GM12878 (cell line): ENCODE measurements around the gene LCLAT1. TPM values are rescaled to one million over a fixed set of nuclear protein-coding genes. Genes with fewer than 3 reads are reported as not detected.

Experiments
- ATAC-seq: fragments of 200-7000 bp; cut with Tn5 transposase; 3 replicates; pipeline ENCODE4 v1.9.1; 2020; ENCODE audit warnings: mild to moderate bottlenecking, moderate library complexity
- BruUV-seq: library from RNA; stranded (reverse); fragments of 400-500 nt; replicated peaks from 2 replicates; lab custom pipeline; 2021; lab: Mats Ljungman, UMichigan
- CTCF ChIA-PET: fragments of 300-600 bp; sonication (Branson Sonifier 250); formaldehyde crosslinking; extraction: SDS; loops from one replicate; lab custom pipeline; 2021; ENCODE audit warnings: inconsistent platforms; lab: Yijun Ruan, JAX
- POLR2A ChIA-PET: fragments of 350-600 bp; formaldehyde crosslinking; extraction: SDS; loops from one replicate; lab custom pipeline; 2021; ENCODE audit warnings: inconsistent platforms; lab: Charles Lee
- RAD21 ChIA-PET: fragments of 300-600 bp; sonication (Branson Sonifier 250); formaldehyde crosslinking; loops from one replicate; lab custom pipeline; 2023; ENCODE audit warnings: antibody characterized with exemption; ENCODE audit not compliant: unreplicated experiment; lab: Charles Lee
- SMC1A ChIA-PET: fragments of 300-600 bp; sonication (Branson Sonifier 250); formaldehyde crosslinking; loops from one replicate; lab custom pipeline; 2023; ENCODE audit not compliant: unreplicated experiment, uncharacterized antibody; lab: Charles Lee
- DNase-seq: peaks from one replicate; pipeline ENCODE4 v3.0.0-alpha.2; 2011; ENCODE audit warnings: low read depth, low spot score
- FAIRE-seq: peaks from 3 replicates; lab custom pipeline; 2011; peaks lifted over from hg19 to GRCh38; lab: Jason Lieb, UNC
- H2AFZ ChIP-seq: 2 replicates; pipeline ENCODE4 v1.6.0; 2011; ENCODE audit warnings: low read depth, low read length, control low read depth; ENCODE audit not compliant: control insufficient read depth
- H3K27ac ChIP-seq: 2 replicates; pipeline ENCODE4 v1.5.1; 2011; ENCODE audit warnings: control low read depth; ENCODE audit not compliant: control insufficient read depth, insufficient read depth
- H3K27me3 ChIP-seq, 2 experiments: replicated peaks in 1 of 2; 2 replicates each; pipeline versions ENCODE4 v1.6.0 to v1.6.1; 2011; ENCODE audit warnings: low read length in 1 of 2; ENCODE audit not compliant: control insufficient read depth in 2 of 2, insufficient read depth in 2 of 2
- H3K36me3 ChIP-seq, 2 experiments: 2 replicates each; pipeline ENCODE4 v1.5.1; 2011; ENCODE audit warnings: low read length in 1 of 2; ENCODE audit not compliant: control insufficient read depth in 2 of 2, insufficient read depth in 2 of 2
- H3K4me1 ChIP-seq: 2 replicates; pipeline ENCODE4 v1.6.1; 2011; ENCODE audit warnings: mild to moderate bottlenecking, low read length, moderate library complexity, mixed read lengths; ENCODE audit not compliant: control insufficient read depth, insufficient read depth
- H3K4me2 ChIP-seq: 2 replicates; pipeline ENCODE4 v1.6.0; 2011; ENCODE audit warnings: control low read depth; ENCODE audit not compliant: control insufficient read depth, insufficient read depth
- H3K4me3 ChIP-seq: fragments of 200-600 bp; sonication (generic); 2 replicates; pipeline ENCODE4 v1.5.1; 2016
- H3K79me2 ChIP-seq: 2 replicates; pipeline ENCODE4 v1.6.0; 2011; ENCODE audit warnings: low read length; ENCODE audit not compliant: control insufficient read depth, insufficient read depth
- H3K9ac ChIP-seq: 2 replicates; pipeline ENCODE4 v1.8.0; 2011; ENCODE audit warnings: low read length, control low read depth, mixed read lengths; ENCODE audit not compliant: control insufficient read depth, insufficient read depth
- H3K9me3 ChIP-seq: replicated peaks from 3 replicates; pipeline ENCODE4 v1.5.1; 2011; ENCODE audit warnings: mild to moderate bottlenecking, low read length; ENCODE audit not compliant: control insufficient read depth, insufficient read depth
- H4K20me1 ChIP-seq: 2 replicates; pipeline ENCODE4 v1.6.0; 2011; ENCODE audit not compliant: control insufficient read depth, insufficient read depth
- BMI1 ChIP-seq: fragments of 450-650 bp; IDR thresholded peaks from 2 replicates; pipeline ENCODE4 v1.6.1; 2016; ENCODE audit warnings: mild to moderate bottlenecking, moderate library complexity, borderline replicate concordance
- BRCA1 ChIP-seq: IDR thresholded peaks from 2 replicates; pipeline ENCODE4 v1.6.1; 2011; ENCODE audit warnings: low read depth, low read length, improper control_type of control experiment
- CHD1 ChIP-seq: IDR thresholded peaks from 2 replicates; pipeline ENCODE4 v1.6.1; 2012; ENCODE audit warnings: low read depth, low read length, improper control_type of control experiment
- EP300 ChIP-seq, 2 experiments: fragments of 150-350 bp in 1 of 2; IDR thresholded peaks; 2 replicates each; pipeline ENCODE4 v1.6.1; 2011 to 2012; ENCODE audit warnings: low read depth in 2 of 2, low read length in 2 of 2, borderline replicate concordance in 1 of 2, improper control_type of control experiment in 1 of 2, inconsistent platforms in 1 of 2; ENCODE audit not compliant: control insufficient read depth in 1 of 2
- GATAD2B ChIP-seq: fragments of 450-650 bp; conservative IDR thresholded peaks from 2 replicates; pipeline ENCODE4 v1.6.1; 2017; ENCODE audit warnings: low read depth, mild to moderate bottlenecking, moderate library complexity
- MYB ChIP-seq: fragments of 150-350 bp; IDR thresholded peaks from 2 replicates; pipeline ENCODE4 v1.6.1; 2014; ENCODE audit warnings: mild to moderate bottlenecking, low read depth, low read length, borderline replicate concordance
- NRF1 ChIP-seq: conservative IDR thresholded peaks from 2 replicates; pipeline ENCODE4 v1.6.1; 2011; ENCODE audit warnings: mild to moderate bottlenecking, low read depth, low read length, improper control_type of control experiment
- POLR2AphosphoS2 ChIP-seq: IDR thresholded peaks from 2 replicates; pipeline ENCODE4 v1.6.1; 2011; ENCODE audit warnings: low read depth, mild to moderate bottlenecking, low read length, improper control_type of control experiment, moderate library complexity
- POU2F2 ChIP-seq: IDR thresholded peaks from 3 replicates; pipeline ENCODE4 v1.6.1; 2011; ENCODE audit warnings: low read depth, mild to moderate bottlenecking, low read length, borderline replicate concordance
- SMC3 ChIP-seq: IDR thresholded peaks from 2 replicates; pipeline ENCODE4 v1.6.1; 2011; ENCODE audit warnings: low read length, improper control_type of control experiment, borderline replicate concordance
- SPI1 ChIP-seq: IDR thresholded peaks from 2 replicates; pipeline ENCODE4 v1.6.1; 2011; ENCODE audit warnings: low read depth, mild to moderate bottlenecking, low read length, moderate library complexity, borderline replicate concordance; ENCODE audit not compliant: insufficient read depth
- STAT3 ChIP-seq: IDR thresholded peaks from 2 replicates; pipeline ENCODE4 v1.6.1; 2011; ENCODE audit warnings: low read depth, low read length, improper control_type of control experiment
- TARDBP ChIP-seq: IDR thresholded peaks from 2 replicates; pipeline ENCODE4 v1.6.1; 2016; ENCODE audit warnings: borderline replicate concordance
- ZNF274 ChIP-seq: IDR thresholded peaks from one replicate; pipeline ENCODE4 v1.8.0; 2011; ENCODE audit not compliant: insufficient read length, insufficient read depth
- ZNF592 ChIP-seq: fragments of 450-650 bp; IDR thresholded peaks from 2 replicates; pipeline ENCODE4 v1.6.1; 2017; ENCODE audit warnings: mild to moderate bottlenecking, moderate library complexity
- whole genome bisulfite sequencing: methylation state at CpG from one replicate; pipeline ENCODE4 v1.1.6; 2016; ENCODE audit warnings: low lambda C conversion rate; ENCODE audit not compliant: insufficient replicate concordance, insufficient coverage; ENCODE audit errors: missing lambda C conversion rate; 5-methylcytosine and 5-hydroxymethylcytosine counted together
- in situ Hi-C: fragments of 300-500 bp; cut with MboI; formaldehyde crosslinking; loops from 9 replicates; pipeline ENCODE4 v1.14.3; 2018; ENCODE audit warnings: mixed read lengths
- intact Hi-C: fragments of 100-400 bp; cut with micrococcal nuclease; formaldehyde crosslinking; loops from one replicate; pipeline ENCODE4 v1.14.2; 2022; ENCODE audit not compliant: unreplicated experiment
- polyA plus RNA-seq, 11 experiments: library from polyadenylated mRNA; depleted of rRNA in 4 of 11; unstranded in 6 of 11; stranded (reverse) in 5 of 11; fragments of >200 nt; fragmentation: Nextera tagmentation in 4 of 11; fragmentation: Illumina TruSeq in 1 of 11; extraction: Ambion mirVana in 4 of 11; extraction: Trizol in 1 of 11; gene quantifications; 1 replicate in 1 of 11; 2 replicates in 10 of 11; pipeline versions ENCODE4 v1.2.1 to v1.2.3, GENCODE V29; 2011 to 2016; ENCODE audit warnings: inconsistent platforms in 2 of 11, missing spikeins in 2 of 11, low read depth in 1 of 11
- total RNA-seq, 4 experiments: library from RNA; depleted of rRNA in 3 of 4; stranded (reverse); fragments of >200 nt in 3 of 4; fragmentation: Illumina TruSeq in 1 of 4; extraction: Trizol in 1 of 4; gene quantifications; 2 replicates each; pipeline versions ENCODE4 v1.2.1 to v1.2.3, GENCODE V29; 2013 to 2021
- TF ChIP-seq, protein P1 (sequence below): fragments of 450-650 bp; IDR thresholded peaks from 2 replicates; pipeline ENCODE4 v1.6.1; 2016; ENCODE audit warnings: mild to moderate bottlenecking, moderate library complexity, borderline replicate concordance

Gene LCLAT1
- total and polyA plus RNA-seq, 10 of the 15 experiments (the other 5 are each of a cell fraction or from before 2014, with no cell fraction given) = 8.1 to 33.0 (median 15.9) TPM

DNA sequence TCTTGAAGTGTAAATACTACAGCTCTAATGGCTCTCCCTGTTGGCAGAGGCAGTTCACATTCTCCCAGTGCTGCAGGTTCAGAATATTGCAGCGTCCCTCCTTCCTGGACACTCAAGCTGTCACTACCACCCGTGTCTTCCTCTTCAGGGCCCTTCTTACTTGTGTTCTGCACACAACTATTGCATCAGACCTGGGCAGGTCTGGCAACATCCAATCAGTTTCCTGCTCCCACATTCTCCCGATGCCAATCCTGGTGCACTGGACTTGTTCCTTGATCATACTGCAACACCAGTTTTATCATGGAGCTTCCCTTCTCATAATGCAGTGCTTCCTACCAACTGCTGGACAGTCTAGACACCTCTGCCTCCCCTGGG lies 198.7 kb downstream of the LCLAT1 start:
- no peak overlapping the region for H3K27ac ChIP-seq
- H3K79me2 ChIP-seq = no peaks in the 10 kb centered on the region
- intact Hi-C loops = no loop called here
- FAIRE-seq = no peak
- in situ Hi-C loops = no loop called here
- no peaks in the 10 kb centered on the region for H4K20me1 ChIP-seq
- no peak overlapping the region for H3K4me3 ChIP-seq
- ChIA-PET CTCF (interaction anchor here (1.0 to 3.7 kb wide), 6 partner anchors 14 to 481 kb away, joined by 3 to 12 read pairs (median 4); no protein-coding TSS in a partner anchor), SMC1A (interaction anchor here (0.7 to 1.6 kb wide), 6 partner anchors 13 to 483 kb away, joined by 3 to 4 read pairs (median 3); no protein-coding TSS in a partner anchor), POLR2A (interaction anchor here (0.7 kb wide), 1 partner anchor 1251 kb away, joined by 3 read pairs; no protein-coding TSS in a partner anchor), RAD21 (no interaction called here)
- DNase-seq = no peak
- H3K27me3 ChIP-seq = no peaks in the 10 kb centered on the region; a peak in 1 of 4 replicates
- no peak for ATAC-seq
- 0 out of 4 replicates have a peak, but pooled peaks cover 0 to 1% of the 10 kb centered on the region in 2 experiments for H3K36me3 ChIP-seq
- no peak overlapping the region for H2AFZ ChIP-seq
- WGBS = 79% methylated on average over 3 of the region's 3 CpGs
- no peak overlapping the region for H3K9ac ChIP-seq
- H3K4me2 ChIP-seq = no peak overlapping the region
- no peaks in the 10 kb centered on the region for H3K4me1 ChIP-seq
- no peak for TF ChIP-seq SMC3
- no peak for TF ChIP-seq CHD1
- TF ChIP-seq STAT3 = no peak
- TF ChIP-seq ZNF592 = no peak
- TF ChIP-seq ZNF274 = no peak
- no peak for TF ChIP-seq NRF1
- TF ChIP-seq POU2F2 = no peak
- no peak for TF ChIP-seq EP300 (IDR thresholded peaks at IDR 0.05; ENCODE audit: borderline replicate concordance in 1 of 2, control insufficient read depth in 1 of 2, low read depth in 2 of 2, low read length in 2 of 2)
- TF ChIP-seq BMI1 = no peak
- no peak for TF ChIP-seq SPI1
- TF ChIP-seq BRCA1 = no peak
- TF ChIP-seq POLR2AphosphoS2 = no peak
- no peak for TF ChIP-seq TARDBP
- TF ChIP-seq, protein P1, sequence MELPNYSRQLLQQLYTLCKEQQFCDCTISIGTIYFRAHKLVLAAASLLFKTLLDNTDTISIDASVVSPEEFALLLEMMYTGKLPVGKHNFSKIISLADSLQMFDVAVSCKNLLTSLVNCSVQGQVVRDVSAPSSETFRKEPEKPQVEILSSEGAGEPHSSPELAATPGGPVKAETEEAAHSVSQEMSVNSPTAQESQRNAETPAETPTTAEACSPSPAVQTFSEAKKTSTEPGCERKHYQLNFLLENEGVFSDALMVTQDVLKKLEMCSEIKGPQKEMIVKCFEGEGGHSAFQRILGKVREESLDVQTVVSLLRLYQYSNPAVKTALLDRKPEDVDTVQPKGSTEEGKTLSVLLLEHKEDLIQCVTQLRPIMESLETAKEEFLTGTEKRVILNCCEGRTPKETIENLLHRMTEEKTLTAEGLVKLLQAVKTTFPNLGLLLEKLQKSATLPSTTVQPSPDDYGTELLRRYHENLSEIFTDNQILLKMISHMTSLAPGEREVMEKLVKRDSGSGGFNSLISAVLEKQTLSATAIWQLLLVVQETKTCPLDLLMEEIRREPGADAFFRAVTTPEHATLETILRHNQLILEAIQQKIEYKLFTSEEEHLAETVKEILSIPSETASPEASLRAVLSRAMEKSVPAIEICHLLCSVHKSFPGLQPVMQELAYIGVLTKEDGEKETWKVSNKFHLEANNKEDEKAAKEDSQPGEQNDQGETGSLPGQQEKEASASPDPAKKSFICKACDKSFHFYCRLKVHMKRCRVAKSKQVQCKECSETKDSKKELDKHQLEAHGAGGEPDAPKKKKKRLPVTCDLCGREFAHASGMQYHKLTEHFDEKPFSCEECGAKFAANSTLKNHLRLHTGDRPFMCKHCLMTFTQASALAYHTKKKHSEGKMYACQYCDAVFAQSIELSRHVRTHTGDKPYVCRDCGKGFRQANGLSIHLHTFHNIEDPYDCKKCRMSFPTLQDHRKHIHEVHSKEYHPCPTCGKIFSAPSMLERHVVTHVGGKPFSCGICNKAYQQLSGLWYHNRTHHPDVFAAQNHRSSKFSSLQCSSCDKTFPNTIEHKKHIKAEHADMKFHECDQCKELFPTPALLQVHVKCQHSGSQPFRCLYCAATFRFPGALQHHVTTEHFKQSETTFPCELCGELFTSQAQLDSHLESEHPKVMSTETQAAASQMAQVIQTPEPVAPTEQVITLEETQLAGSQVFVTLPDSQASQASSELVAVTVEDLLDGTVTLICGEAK = no peak
- TF ChIP-seq MYB = no peak
- TF ChIP-seq GATAD2B = no peak
- no peaks in the 10 kb centered on the region for H3K9me3 ChIP-seq
- no TSS peak for BruUV-seq
